Ishikawa (cell line): ENCODE results near the gene KIF5B.

ENCODE experiments used
- CEBPB ChIP-seq: IDR thresholded peaks from 2 replicates; pipeline ENCODE4 v1.6.1; 2012
- CREB1 ChIP-seq: IDR thresholded peaks from 2 replicates; pipeline ENCODE4 v1.6.1; 2012; ENCODE audit warnings: low read depth
- EGR1 ChIP-seq: IDR thresholded peaks from 2 replicates; pipeline ENCODE4 v1.6.1; 2012
- EP300 ChIP-seq: IDR thresholded peaks from 2 replicates; pipeline ENCODE4 v1.6.1; 2012; ENCODE audit warnings: borderline replicate concordance
- FOXM1 ChIP-seq: IDR thresholded peaks from 2 replicates; pipeline ENCODE4 v1.6.1; 2012; ENCODE audit warnings: low read depth, borderline replicate concordance
- MAX ChIP-seq: IDR thresholded peaks from 2 replicates; pipeline ENCODE4 v1.6.1; 2012
- NFIC ChIP-seq: IDR thresholded peaks from 2 replicates; pipeline ENCODE4 v1.6.1; 2012
- RAD21 ChIP-seq: IDR thresholded peaks from 2 replicates; pipeline ENCODE4 v1.6.1; 2012; ENCODE audit warnings: low read depth
- REST ChIP-seq: IDR thresholded peaks from 2 replicates; pipeline ENCODE4 v1.6.1; 2012; ENCODE audit warnings: low read depth, mild to moderate bottlenecking
- TAF1 ChIP-seq: IDR thresholded peaks from 2 replicates; pipeline ENCODE4 v1.6.1; 2012; ENCODE audit warnings: low read depth, mild to moderate bottlenecking
- TCF12 ChIP-seq: IDR thresholded peaks from 2 replicates; pipeline ENCODE4 v1.6.1; 2012; ENCODE audit warnings: low read depth
- TEAD4 ChIP-seq: IDR thresholded peaks from 2 replicates; pipeline ENCODE4 v1.6.1; 2012
- USF1 ChIP-seq: IDR thresholded peaks from 2 replicates; pipeline ENCODE4 v1.6.1; 2012
- YY1 ChIP-seq: IDR thresholded peaks from 2 replicates; pipeline ENCODE4 v1.6.1; 2012; ENCODE audit warnings: low read depth
- ZBTB7A ChIP-seq: IDR thresholded peaks from 2 replicates; pipeline ENCODE4 v1.6.1; 2012; ENCODE audit warnings: low read depth

The KIF5B gene

GRCh38 chr10:32103721-32104120 lies 47.5 kb upstream of the KIF5B start:
- no peak for TF ChIP-seq RAD21
- no peak for TF ChIP-seq TEAD4
- no peak for TF ChIP-seq NFIC
- TF ChIP-seq EGR1 = no peak
- TF ChIP-seq CREB1 = no peak
- TF ChIP-seq REST = no peak
- TF ChIP-seq TCF12 = no peak

DNA sequence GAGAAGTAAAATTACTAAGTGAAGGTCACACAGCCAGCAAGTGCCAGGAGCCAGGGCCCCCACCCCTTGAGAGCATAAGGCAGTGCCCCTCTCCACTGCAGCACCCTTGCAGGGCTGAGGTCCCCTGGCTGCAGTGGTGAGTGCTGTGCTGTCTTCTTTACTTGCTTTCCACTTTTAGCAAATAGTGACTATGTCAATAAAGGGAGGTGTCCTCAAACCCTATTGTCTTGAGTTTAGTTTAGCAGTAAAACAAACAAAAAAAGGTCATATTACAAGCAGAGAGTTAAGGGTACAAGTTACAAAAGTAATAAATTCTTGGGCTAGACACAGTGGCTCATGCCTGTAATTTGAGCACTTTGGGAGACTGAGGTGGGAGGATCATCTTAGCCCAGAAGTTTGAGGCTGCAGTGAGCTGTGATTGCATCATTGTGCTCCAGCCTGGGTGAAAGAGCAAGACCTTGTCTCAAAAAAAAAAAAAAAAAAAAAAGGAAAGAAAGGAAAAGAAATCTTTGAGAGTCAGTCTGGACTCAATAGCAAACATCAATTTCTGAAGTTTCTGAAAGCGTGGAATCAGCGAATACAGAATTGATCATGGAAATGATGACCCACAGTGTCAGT lies 39.0 kb upstream of the KIF5B start:
- TF ChIP-seq CEBPB = peak; percentile 78
- TF ChIP-seq ZBTB7A = no peak

DNA sequence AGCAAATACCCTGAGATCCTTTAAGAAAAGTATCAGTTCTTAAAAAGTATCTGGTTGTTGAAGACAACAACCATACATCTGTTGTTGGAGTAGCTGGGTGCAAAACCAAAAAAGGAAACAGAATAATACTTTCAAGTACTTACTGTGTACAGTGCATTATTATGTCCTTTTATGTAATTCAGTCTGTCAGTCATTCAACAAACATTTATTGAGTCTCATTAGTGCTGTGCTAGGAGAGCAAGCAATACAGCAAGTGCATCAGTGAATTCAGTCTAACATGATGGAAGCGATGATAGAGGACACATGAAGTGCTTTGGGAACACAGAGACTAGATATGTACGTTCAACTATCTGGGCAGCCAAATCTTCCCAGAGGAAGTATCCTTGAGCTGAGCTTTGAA lies 37.4 kb upstream of the KIF5B start:
- no peak for TF ChIP-seq EGR1
- no peak for TF ChIP-seq RAD21
- no peak for TF ChIP-seq USF1
- TF ChIP-seq ZBTB7A = no peak
- TF ChIP-seq TCF12 = no peak
- TF ChIP-seq REST = no peak
- TF ChIP-seq CEBPB = no peak
- TF ChIP-seq TEAD4 = no peak
- no peak for TF ChIP-seq EP300
- no peak for TF ChIP-seq FOXM1
- no peak for TF ChIP-seq CREB1
- TF ChIP-seq TAF1 = no peak
- no peak for TF ChIP-seq YY1
- TF ChIP-seq MAX = no peak
- no peak for TF ChIP-seq NFIC

- TF ChIP-seq TCF12 (no peak), RAD21 (no peak), NFIC (no peak), YY1 (no peak), USF1 (no peak), TAF1 (no peak), ZBTB7A (no peak), EP300 (no peak), EGR1 (no peak), REST (no peak), FOXM1 (no peak), CREB1 (no peak), CEBPB (no peak), MAX (no peak)
Observed at GRCh38 chr10:32091046-32091445, 34.8 kb upstream of the KIF5B start.

GRCh38 chr10:32084185-32084851 lies 28.1 kb upstream of the KIF5B start:
- no peak for TF ChIP-seq NFIC
